HL-60 (cell line): ENCODE data around the gene ALPL.

ENCODE experiments used
- DNase-seq, 2 experiments: peaks; one replicate each; pipeline ENCODE4 v3.0.0-alpha.2; 2010 to 2020; ENCODE audit warnings: low read depth in 1 of 2, low spot score in 1 of 2
- H3K27ac ChIP-seq: fragments of 250-450 bp; sonication (Bioruptor Pico); replicated peaks from 2 replicates; pipeline ENCODE4 v1.5.1; 2020; ENCODE audit warnings: mild to moderate bottlenecking, moderate library complexity
- H3K27me3 ChIP-seq: fragments of 250-450 bp; sonication (Bioruptor Pico); 2 replicates; pipeline ENCODE4 v1.5.1; 2021; ENCODE audit warnings: mild to moderate bottlenecking, moderate library complexity; ENCODE audit not compliant: insufficient read depth, poor library complexity, severe bottlenecking
- H3K4me3 ChIP-seq: replicated peaks from 2 replicates; pipeline ENCODE4 v1.5.1; 2011; ENCODE audit warnings: mild to moderate bottlenecking, control low read depth, low read length; ENCODE audit not compliant: insufficient read depth
- GABPA ChIP-seq: IDR thresholded peaks from 2 replicates; pipeline ENCODE4 v1.6.1; 2012; ENCODE audit warnings: low read depth
- POLR2AphosphoS5 ChIP-seq: IDR thresholded peaks from 2 replicates; pipeline ENCODE4 v1.6.1; 2012; ENCODE audit warnings: low read depth
- SPI1 ChIP-seq: IDR thresholded peaks from 2 replicates; pipeline ENCODE4 v1.6.1; 2012; ENCODE audit warnings: low read depth, mild to moderate bottlenecking, borderline replicate concordance
- TF ChIP-seq, protein P1 (sequence below): IDR thresholded peaks from 2 replicates; pipeline ENCODE4 v1.6.1; 2012; ENCODE audit warnings: low read depth; ENCODE audit not compliant: insufficient replicate concordance
- TF ChIP-seq, protein P2 (sequence below): IDR thresholded peaks from one replicate; pipeline ENCODE4 v1.5.1; 2011; ENCODE audit warnings: low read length, control low read depth, inconsistent platforms; ENCODE audit not compliant: insufficient read depth

Gene ALPL

DNA sequence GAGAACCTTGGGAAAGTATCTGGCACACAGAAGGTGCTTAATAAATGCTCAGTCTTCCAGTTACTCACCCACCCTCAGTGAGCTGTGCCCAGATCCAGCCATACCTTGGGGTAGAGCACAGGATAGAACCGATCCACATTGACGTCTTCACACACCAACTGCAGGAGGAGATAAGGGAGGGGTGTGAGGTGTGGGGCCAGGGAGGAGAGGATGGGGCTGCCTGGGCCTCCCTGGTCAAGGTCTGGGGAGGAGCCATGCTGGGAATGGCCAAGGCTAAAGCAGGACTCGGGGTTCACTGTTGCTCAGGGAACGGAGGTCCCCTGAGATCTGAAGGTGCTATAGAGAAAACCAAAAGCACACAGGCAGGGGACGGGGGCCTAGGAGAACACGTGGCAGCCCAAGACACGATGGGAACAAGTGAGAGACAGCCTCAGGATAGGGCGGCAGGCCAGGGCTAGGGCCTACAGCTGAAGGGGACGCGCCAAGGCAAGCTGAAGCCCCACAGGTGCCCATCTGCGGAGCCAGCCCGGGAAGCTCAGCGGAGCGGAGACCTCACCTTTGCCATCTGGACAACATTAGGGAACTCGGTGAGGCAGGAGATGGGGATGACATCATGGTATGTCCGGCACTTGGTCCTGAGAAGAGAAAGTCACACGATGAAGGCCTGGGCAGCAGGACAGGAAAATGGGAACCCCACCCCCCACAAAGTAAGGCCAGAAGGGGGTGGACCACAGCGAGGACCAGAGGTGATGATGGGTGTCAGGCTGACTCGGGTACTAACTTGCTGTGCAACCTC lies 104.0 kb downstream of the ALPL start:
- Histone ChIP-seq H3K27ac (no peak overlapping the region), H3K27me3 (peaks cover 5% of the 10 kb centered on the region), H3K4me3 (no peak overlapping the region)
- TF ChIP-seq, protein P1, sequence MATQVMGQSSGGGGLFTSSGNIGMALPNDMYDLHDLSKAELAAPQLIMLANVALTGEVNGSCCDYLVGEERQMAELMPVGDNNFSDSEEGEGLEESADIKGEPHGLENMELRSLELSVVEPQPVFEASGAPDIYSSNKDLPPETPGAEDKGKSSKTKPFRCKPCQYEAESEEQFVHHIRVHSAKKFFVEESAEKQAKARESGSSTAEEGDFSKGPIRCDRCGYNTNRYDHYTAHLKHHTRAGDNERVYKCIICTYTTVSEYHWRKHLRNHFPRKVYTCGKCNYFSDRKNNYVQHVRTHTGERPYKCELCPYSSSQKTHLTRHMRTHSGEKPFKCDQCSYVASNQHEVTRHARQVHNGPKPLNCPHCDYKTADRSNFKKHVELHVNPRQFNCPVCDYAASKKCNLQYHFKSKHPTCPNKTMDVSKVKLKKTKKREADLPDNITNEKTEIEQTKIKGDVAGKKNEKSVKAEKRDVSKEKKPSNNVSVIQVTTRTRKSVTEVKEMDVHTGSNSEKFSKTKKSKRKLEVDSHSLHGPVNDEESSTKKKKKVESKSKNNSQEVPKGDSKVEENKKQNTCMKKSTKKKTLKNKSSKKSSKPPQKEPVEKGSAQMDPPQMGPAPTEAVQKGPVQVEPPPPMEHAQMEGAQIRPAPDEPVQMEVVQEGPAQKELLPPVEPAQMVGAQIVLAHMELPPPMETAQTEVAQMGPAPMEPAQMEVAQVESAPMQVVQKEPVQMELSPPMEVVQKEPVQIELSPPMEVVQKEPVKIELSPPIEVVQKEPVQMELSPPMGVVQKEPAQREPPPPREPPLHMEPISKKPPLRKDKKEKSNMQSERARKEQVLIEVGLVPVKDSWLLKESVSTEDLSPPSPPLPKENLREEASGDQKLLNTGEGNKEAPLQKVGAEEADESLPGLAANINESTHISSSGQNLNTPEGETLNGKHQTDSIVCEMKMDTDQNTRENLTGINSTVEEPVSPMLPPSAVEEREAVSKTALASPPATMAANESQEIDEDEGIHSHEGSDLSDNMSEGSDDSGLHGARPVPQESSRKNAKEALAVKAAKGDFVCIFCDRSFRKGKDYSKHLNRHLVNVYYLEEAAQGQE, result no peak
- TF ChIP-seq GABPA, result no peak
- TF ChIP-seq, protein P2, sequence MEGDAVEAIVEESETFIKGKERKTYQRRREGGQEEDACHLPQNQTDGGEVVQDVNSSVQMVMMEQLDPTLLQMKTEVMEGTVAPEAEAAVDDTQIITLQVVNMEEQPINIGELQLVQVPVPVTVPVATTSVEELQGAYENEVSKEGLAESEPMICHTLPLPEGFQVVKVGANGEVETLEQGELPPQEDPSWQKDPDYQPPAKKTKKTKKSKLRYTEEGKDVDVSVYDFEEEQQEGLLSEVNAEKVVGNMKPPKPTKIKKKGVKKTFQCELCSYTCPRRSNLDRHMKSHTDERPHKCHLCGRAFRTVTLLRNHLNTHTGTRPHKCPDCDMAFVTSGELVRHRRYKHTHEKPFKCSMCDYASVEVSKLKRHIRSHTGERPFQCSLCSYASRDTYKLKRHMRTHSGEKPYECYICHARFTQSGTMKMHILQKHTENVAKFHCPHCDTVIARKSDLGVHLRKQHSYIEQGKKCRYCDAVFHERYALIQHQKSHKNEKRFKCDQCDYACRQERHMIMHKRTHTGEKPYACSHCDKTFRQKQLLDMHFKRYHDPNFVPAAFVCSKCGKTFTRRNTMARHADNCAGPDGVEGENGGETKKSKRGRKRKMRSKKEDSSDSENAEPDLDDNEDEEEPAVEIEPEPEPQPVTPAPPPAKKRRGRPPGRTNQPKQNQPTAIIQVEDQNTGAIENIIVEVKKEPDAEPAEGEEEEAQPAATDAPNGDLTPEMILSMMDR, result no peak
- TF ChIP-seq SPI1, result no peak
- TF ChIP-seq POLR2AphosphoS5, result no peak
- no peak for DNase-seq

DNA sequence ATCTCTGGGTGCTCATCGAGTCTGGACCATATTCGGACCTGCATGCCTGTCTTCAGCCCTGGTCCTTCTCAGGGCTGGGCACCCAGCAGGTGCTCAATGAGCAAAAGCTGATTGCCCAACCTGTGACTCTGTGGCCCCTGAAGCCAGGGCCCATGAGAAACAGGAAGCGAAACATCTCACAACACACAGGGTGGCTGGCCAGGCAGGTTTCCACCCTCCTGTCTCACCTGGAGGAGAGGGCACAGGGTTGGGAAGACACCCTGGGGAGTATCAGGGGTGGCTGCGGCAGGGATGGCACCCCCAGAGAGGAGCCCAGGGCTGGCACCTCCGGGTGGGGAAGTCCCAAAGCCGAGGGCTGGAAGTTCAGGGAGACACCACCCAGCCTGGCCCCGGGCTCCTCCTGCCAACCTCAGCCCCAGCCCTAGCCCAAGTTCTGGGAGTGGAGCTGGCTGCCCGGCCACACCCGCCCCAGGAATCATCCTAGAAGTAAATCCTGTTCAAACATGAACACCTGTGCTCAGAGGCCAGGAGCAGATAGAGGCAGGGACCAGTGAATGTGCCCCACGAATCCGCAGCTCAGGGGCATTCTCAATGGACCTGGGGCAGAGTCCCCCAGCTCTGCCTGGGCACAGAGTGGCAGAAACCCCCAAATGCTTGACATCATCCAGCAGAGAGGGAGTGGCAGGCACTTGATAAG lies 105.3 kb downstream of the ALPL start:
- DNase-seq, result no peak
- TF ChIP-seq POLR2AphosphoS5, result no peak
- TF ChIP-seq GABPA, result no peak
- TF ChIP-seq, protein P1, result no peak
- no peak for TF ChIP-seq SPI1
- TF ChIP-seq, protein P2, result no peak
- H3K4me3 ChIP-seq, result no peak overlapping the region
- H3K27me3 ChIP-seq, result peaks cover 6% of the 10 kb centered on the region
- H3K27ac ChIP-seq, result no peak overlapping the region

DNA sequence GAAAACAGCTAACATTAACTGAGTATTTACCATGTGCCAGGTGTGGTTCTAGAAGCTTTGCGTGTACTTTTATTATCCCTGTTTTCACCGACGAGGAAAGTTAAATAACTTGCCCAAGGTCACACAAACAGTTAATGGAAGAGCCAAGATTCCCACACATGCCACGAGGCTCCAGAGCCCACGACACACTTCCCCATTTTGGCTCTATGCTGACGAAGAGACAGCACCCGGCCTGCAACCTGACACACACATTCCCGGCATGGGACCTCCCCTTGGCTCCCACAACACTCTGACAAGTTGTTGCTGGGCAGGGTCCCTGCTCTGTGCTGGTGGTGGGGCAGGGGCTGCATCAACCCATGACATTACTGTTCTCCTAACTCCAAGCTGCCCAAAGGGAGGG lies 107.1 kb downstream of the ALPL start:
- H3K27ac ChIP-seq, result no peak overlapping the region
- H3K27me3 ChIP-seq, result peaks cover 18% of the 10 kb centered on the region
- TF ChIP-seq GABPA (no peak), SPI1 (peak; percentile 78)
- no peak overlapping the region for H3K4me3 ChIP-seq
- no peak for DNase-seq

DNA sequence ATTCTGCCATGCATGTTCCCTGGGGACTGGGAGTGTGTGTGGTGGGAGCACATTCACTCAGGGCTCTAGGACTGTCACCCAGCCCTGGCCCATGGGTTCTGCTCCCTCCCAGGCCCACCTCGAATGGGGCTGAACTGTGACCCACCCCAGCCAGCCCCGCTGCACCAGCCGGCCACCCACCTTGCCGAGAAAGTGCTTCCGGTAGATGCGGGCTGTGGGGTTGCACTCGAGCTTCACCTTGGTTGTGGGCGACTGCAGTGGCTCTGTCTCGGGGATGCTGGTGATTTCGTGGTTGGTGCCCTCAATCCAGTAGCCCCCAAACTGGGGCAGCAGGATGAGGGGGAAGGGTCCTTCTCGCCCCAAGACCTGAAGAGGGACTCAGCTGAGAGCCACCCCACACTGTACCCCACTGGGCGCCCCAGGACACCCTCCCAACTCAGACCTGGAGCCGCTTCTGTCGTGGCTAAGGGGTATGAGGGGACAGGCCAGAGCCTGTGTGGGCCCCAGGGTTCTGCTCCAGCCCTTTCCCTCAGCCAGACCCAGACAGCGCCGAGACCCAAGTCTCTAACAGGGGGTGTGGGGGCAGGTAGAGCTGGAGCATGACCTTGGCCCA lies 108.0 kb downstream of the ALPL start:
- Histone ChIP-seq H3K4me3 (no peak overlapping the region), H3K27ac (no peak overlapping the region), H3K27me3 (peaks cover 25% of the 10 kb centered on the region)
- TF ChIP-seq, protein P1, result no peak
- TF ChIP-seq GABPA (no peak), SPI1 (no peak), POLR2AphosphoS5 (no peak)
- TF ChIP-seq, protein P2, result no peak
- no peak for DNase-seq
